Activated CD8-positive, alpha-beta T cell treated with anti-CD3 and anti-CD28 coated beads, Interleukin-2, amount 10 ng/mL, durations not matched to agents 7 days and 5 days (primary cell): ENCODE data around the gene WDR47. TPM values are rescaled to one million over a fixed set of nuclear protein-coding genes. Genes with fewer than 3 reads are reported as not detected.
A peak's percentile ranks its signal among the peaks of the same experiment; 100 is the strongest.
"Not testable (repeated sequence)": the region's sequence is repeated elsewhere in the genome, so short reads cannot be mapped to it uniquely, and the experiment has no call there.

Experiments
- ATAC-seq: fragments of 150-1000 bp; cut with Tn5 transposase; one replicate; pipeline ENCODE4 v1.10.0; 2021; ENCODE audit warnings: moderate library complexity
- CTCF ChIA-PET: fragments of 350-600 bp; sonication (Branson Sonifier 250); formaldehyde crosslinking; loops from one replicate; lab custom pipeline; 2021; ENCODE audit warnings: antibody characterized with exemption; lab: Charles Lee
- POLR2A ChIA-PET: fragments of 350-600 bp; sonication (Branson Sonifier 250); formaldehyde crosslinking; loops from one replicate; lab custom pipeline; 2021; ENCODE audit warnings: antibody characterized with exemption; lab: Charles Lee
- DNase-seq: peaks from one replicate; pipeline ENCODE4 v3.0.0-alpha.2; 2020
- H3K27ac Mint-ChIP-seq: one replicate; pipeline ENCODE4 v1.8.0; 2021; ENCODE audit warnings: mild to moderate bottlenecking, mixed read lengths
- H3K27me3 Mint-ChIP-seq: one replicate; pipeline ENCODE4 v1.8.0; 2021; ENCODE audit warnings: low read depth, mixed read lengths
- H3K36me3 Mint-ChIP-seq: one replicate; pipeline ENCODE4 v1.8.0; 2021; ENCODE audit warnings: low read depth, mixed read lengths
- H3K4me1 Mint-ChIP-seq: one replicate; pipeline ENCODE4 v1.8.0; 2021; ENCODE audit warnings: low read depth, mixed read lengths
- H3K4me3 Mint-ChIP-seq: one replicate; pipeline ENCODE4 v1.8.0; 2021; ENCODE audit warnings: mild to moderate bottlenecking, mixed read lengths
- H3K9me3 Mint-ChIP-seq: one replicate; pipeline ENCODE4 v1.8.0; 2022; ENCODE audit warnings: mixed read lengths; ENCODE audit not compliant: insufficient read depth
- total RNA-seq, 2 experiments: library from RNA; stranded (reverse); gene quantifications; one replicate each; pipeline ENCODE4 v1.2.3, GENCODE V29; 2021

The WDR47 gene
- total RNA-seq, 2 experiments from 2014 or later: 13.1 to 14.8 TPM

- Mint-ChIP-seq H3K4me3 (no peak overlapping the region), H3K27ac (no peak overlapping the region), H3K9me3 (no peaks in the 10 kb centered on the region), H3K27me3 (no peaks in the 10 kb centered on the region), H3K36me3 (peaks cover 40% of the 10 kb centered on the region), H3K4me1 (no peaks in the 10 kb centered on the region)
- ChIA-PET POLR2A (interaction anchor here (0.5 kb wide), 1 partner anchor 66 kb away, joined by 5 read pairs; no protein-coding TSS in a partner anchor), CTCF (interaction anchor here (1.0 kb wide), 1 partner anchor 179 kb away, joined by 3 read pairs; a partner anchor contains a TSS)
- no peak for DNase-seq
- ATAC-seq: no peak
Measured at GRCh38 chr1:108933944-108934343, 108.0 kb downstream of the WDR47 start.

- POLR2A ChIA-PET, H3K27me3 Mint-ChIP-seq, H3K4me3 Mint-ChIP-seq, CTCF ChIA-PET, H3K9me3 Mint-ChIP-seq, H3K4me1 Mint-ChIP-seq, ATAC-seq, DNase-seq, H3K27ac Mint-ChIP-seq: not testable (repeated sequence)
- H3K36me3 Mint-ChIP-seq: peaks cover 28% of the 10 kb centered on the region
Measured at GRCh38 chr1:108927565-108927964, 114.3 kb downstream of the WDR47 start.

GRCh38 chr1:108925920-108926319 lies 116.0 kb downstream of the WDR47 start:
- ChIA-PET CTCF (no interaction called here), POLR2A (no interaction called here)
- DNase-seq (no peak), ATAC-seq (peak; percentile 36)
- Mint-ChIP-seq H3K27ac (no peak overlapping the region), H3K4me3 (no peak overlapping the region), H3K4me1 (no peaks in the 10 kb centered on the region), H3K27me3 (no peaks in the 10 kb centered on the region), H3K36me3 (peaks cover 31% of the 10 kb centered on the region), H3K9me3 (no peaks in the 10 kb centered on the region)

Other genes starting within 250 kb of the WDR47 start
- gene AKNAD1, start 185.0 kb downstream of the WDR47 start, total RNA-seq: not detected
- 10 to 100 TPM; 40.7 to 44.9 TPM for gene GPSM2, start 165.1 kb downstream of the WDR47 start, total RNA-seq
- gene CLCC1, start 78.6 kb downstream of the WDR47 start, total RNA-seq: 10 to 100 TPM; 11.8 to 13.7 TPM
- 10 to 100 TPM; 24.5 to 24.6 TPM for gene TAF13, start 33.9 kb upstream of the WDR47 start, total RNA-seq
- 10 to 100 TPM; 20.8 to 21.2 TPM for gene TMEM167B, start 48.7 kb upstream of the WDR47 start, total RNA-seq
- gene ELAPOR1, start 72.0 kb upstream of the WDR47 start, total RNA-seq: 1 to 10 TPM; 1.9 to 2.8 TPM
- 100 to 1,000 TPM; 145 to 157 TPM for gene SARS1, start 171.8 kb upstream of the WDR47 start, total RNA-seq
- 1 to 10 TPM; 4.9 to 5.2 TPM for gene CELSR2, start 207.4 kb upstream of the WDR47 start, total RNA-seq
- gene PSRC1, start 241.0 kb upstream of the WDR47 start, total RNA-seq: 10 to 100 TPM; 38.2 to 40.7 TPM